SJSA1 (cell line): Measurements from ENCODE around the gene DPY19L3. TPM values are rescaled to one million over a fixed set of nuclear protein-coding genes. Genes with fewer than 3 reads are reported as not detected.
"Not testable (repeated sequence)": the region's sequence is repeated elsewhere in the genome, so short reads cannot be mapped to it uniquely, and the experiment has no call there.

Experiments
- DNase-seq, 2 experiments: peaks; one replicate each; pipeline ENCODE4 v3.0.0-alpha.2; 2015 to 2020; ENCODE audit warnings: low spot score in 2 of 2, low read depth in 1 of 2
- H3K27ac ChIP-seq: fragments of 250-450 bp; sonication (Bioruptor Pico); 2 replicates; pipeline ENCODE4 v1.5.1; 2020; ENCODE audit warnings: mild to moderate bottlenecking, moderate library complexity
- H3K27me3 ChIP-seq: fragments of 250-450 bp; sonication (Bioruptor Pico); replicated peaks from 2 replicates; pipeline ENCODE4 v1.5.1; 2020; ENCODE audit warnings: mild to moderate bottlenecking, moderate library complexity
- H3K36me3 ChIP-seq: fragments of 250-450 bp; sonication (Bioruptor Pico); 2 replicates; pipeline ENCODE4 v1.5.1; 2020; ENCODE audit warnings: mild to moderate bottlenecking
- H3K4me1 ChIP-seq: fragments of 250-450 bp; sonication (Bioruptor Pico); replicated peaks from 2 replicates; pipeline ENCODE4 v1.6.1; 2021; ENCODE audit warnings: mild to moderate bottlenecking
- H3K4me3 ChIP-seq: fragments of 250-450 bp; sonication (Bioruptor Pico); 2 replicates; pipeline ENCODE4 v1.5.1; 2020; ENCODE audit warnings: mild to moderate bottlenecking
- H3K9me3 ChIP-seq: fragments of 250-450 bp; sonication (Bioruptor Pico); replicated peaks from 2 replicates; pipeline ENCODE4 v1.5.1; 2020; ENCODE audit warnings: mild to moderate bottlenecking
- total RNA-seq: library from RNA; depleted of rRNA; stranded (reverse); fragments of >200 nt; shearing (Covaris generic); gene quantifications from 2 replicates; pipeline ENCODE4 v1.2.3, GENCODE V29; 2014

The DPY19L3 gene
- total RNA-seq, 1 experiment from 2014 or later, result 15.3 TPM

- no peak for DNase-seq
- Histone ChIP-seq H3K4me1 (no peaks in the 10 kb centered on the region), H3K27me3 (no peaks in the 10 kb centered on the region)
Observed at GRCh38 chr19:32436692-32437091, 31.1 kb downstream of the DPY19L3 start.

GRCh38 chr19:32437096-32437495, 31.5 kb downstream of the DPY19L3 start:
- H3K27me3 ChIP-seq, result no peaks in the 10 kb centered on the region
- DNase-seq, result no peak
- H3K4me3 ChIP-seq, result no peak overlapping the region
- H3K27ac ChIP-seq, result no peak overlapping the region
- peaks cover 39% of the 10 kb centered on the region for H3K36me3 ChIP-seq
- H3K4me1 ChIP-seq, result no peaks in the 10 kb centered on the region
- H3K9me3 ChIP-seq, result no peaks in the 10 kb centered on the region

More at GRCh38 chr19:32436692-32437091, 31.1 kb downstream of the DPY19L3 start:
- Histone ChIP-seq H3K27ac (no peak overlapping the region), H3K9me3 (no peaks in the 10 kb centered on the region), H3K4me3 (no peak overlapping the region), H3K36me3 (peaks cover 39% of the 10 kb centered on the region)

GRCh38 chr19:32438751-32439150, 33.2 kb downstream of the DPY19L3 start:
- Histone ChIP-seq H3K4me1 (no peaks in the 10 kb centered on the region), H3K27ac (no peak overlapping the region), H3K36me3 (peaks cover 44% of the 10 kb centered on the region), H3K9me3 (no peaks in the 10 kb centered on the region), H3K4me3 (no peak overlapping the region), H3K27me3 (no peaks in the 10 kb centered on the region)
- no peak for DNase-seq

GRCh38 chr19:32442650-32443049, 37.1 kb downstream of the DPY19L3 start:
- Histone ChIP-seq H3K4me1 (no peaks in the 10 kb centered on the region), H3K4me3 (no peak overlapping the region), H3K36me3 (peaks cover 20% of the 10 kb centered on the region), H3K27me3 (no peaks in the 10 kb centered on the region), H3K9me3 (no peaks in the 10 kb centered on the region), H3K27ac (no peak overlapping the region)
- DNase-seq, result no peak

- DNase-seq, H3K27ac ChIP-seq, H3K9me3 ChIP-seq, H3K4me3 ChIP-seq, H3K27me3 ChIP-seq, H3K4me1 ChIP-seq, H3K36me3 ChIP-seq: not testable (repeated sequence)
Observed at GRCh38 chr19:32447534-32447933, 42.0 kb downstream of the DPY19L3 start.

GRCh38 chr19:32448026-32448425, 42.5 kb downstream of the DPY19L3 start:
- no peaks in the 10 kb centered on the region for H3K27me3 ChIP-seq
- H3K4me1 ChIP-seq, result no peaks in the 10 kb centered on the region; the same call in 1 of the 2 replicates
- H3K27ac ChIP-seq, result no peak overlapping the region
- DNase-seq, result no peak
- no peaks in the 10 kb centered on the region for H3K9me3 ChIP-seq
- peaks cover under 1% of the 10 kb centered on the region; the same call in 1 of the 2 replicates for H3K36me3 ChIP-seq
- no peak overlapping the region for H3K4me3 ChIP-seq

GRCh38 chr19:32450217-32450616, 44.6 kb downstream of the DPY19L3 start:
- no peak overlapping the region for H3K27ac ChIP-seq
- H3K27me3 ChIP-seq, result no peaks in the 10 kb centered on the region
- H3K9me3 ChIP-seq, result no peaks in the 10 kb centered on the region
- H3K4me3 ChIP-seq, result no peak overlapping the region
- peaks cover 4% of the 10 kb centered on the region; the same call in 1 of the 2 replicates for H3K4me1 ChIP-seq
- DNase-seq, result no peak
- peaks cover 10% of the 10 kb centered on the region for H3K36me3 ChIP-seq

GRCh38 chr19:32453736-32454135, 48.2 kb downstream of the DPY19L3 start:
- no peak for DNase-seq
- H3K27me3 ChIP-seq, result no peaks in the 10 kb centered on the region

GRCh38 chr19:32456406-32456805, 50.8 kb downstream of the DPY19L3 start:
- Histone ChIP-seq H3K9me3 (no peaks in the 10 kb centered on the region), H3K27ac (no peak overlapping the region), H3K4me1 (peaks cover 4% of the 10 kb centered on the region; the same call in 1 of the 2 replicates), H3K27me3 (no peaks in the 10 kb centered on the region), H3K4me3 (no peak overlapping the region), H3K36me3 (peaks cover 33% of the 10 kb centered on the region)
- DNase-seq, result no peak

More at GRCh38 chr19:32453736-32454135, 48.2 kb downstream of the DPY19L3 start:
- H3K9me3 ChIP-seq, result no peaks in the 10 kb centered on the region
- peaks cover 24% of the 10 kb centered on the region for H3K36me3 ChIP-seq
- no peak overlapping the region for H3K4me3 ChIP-seq
- peak overlapping the region; percentile 82 for H3K27ac ChIP-seq
- peaks cover 4% of the 10 kb centered on the region; the same call in 1 of the 2 replicates for H3K4me1 ChIP-seq

- H3K27me3 ChIP-seq, result no peaks in the 10 kb centered on the region
- no peak for DNase-seq
- peaks cover 33% of the 10 kb centered on the region for H3K36me3 ChIP-seq
- H3K9me3 ChIP-seq, result no peaks in the 10 kb centered on the region
- H3K4me3 ChIP-seq, result no peak overlapping the region
- no peak overlapping the region for H3K27ac ChIP-seq
- H3K4me1 ChIP-seq, result peaks cover 4% of the 10 kb centered on the region; the same call in 1 of the 2 replicates
Observed at GRCh38 chr19:32457571-32458158, 52.1 kb downstream of the DPY19L3 start.

- H3K27ac ChIP-seq, result no peak overlapping the region
- no peak for DNase-seq
Observed at GRCh38 chr19:32458500-32459123, 53.0 kb downstream of the DPY19L3 start.

GRCh38 chr19:32459204-32459865, 53.8 kb downstream of the DPY19L3 start:
- Histone ChIP-seq H3K9me3 (no peaks in the 10 kb centered on the region), H3K27me3 (no peaks in the 10 kb centered on the region), H3K4me3 (no peak overlapping the region), H3K36me3 (peaks cover 24% of the 10 kb centered on the region), H3K27ac (no peak overlapping the region), H3K4me1 (no peaks in the 10 kb centered on the region)
- no peak for DNase-seq

More at GRCh38 chr19:32458500-32459123, 53.0 kb downstream of the DPY19L3 start:
- Histone ChIP-seq H3K36me3 (peaks cover 27% of the 10 kb centered on the region), H3K9me3 (no peaks in the 10 kb centered on the region), H3K4me3 (no peak overlapping the region), H3K27me3 (no peaks in the 10 kb centered on the region), H3K4me1 (no peaks in the 10 kb centered on the region)

GRCh38 chr19:32460476-32460875, 54.9 kb downstream of the DPY19L3 start:
- Histone ChIP-seq H3K27ac (no peak overlapping the region), H3K4me1 (no peaks in the 10 kb centered on the region), H3K27me3 (no peaks in the 10 kb centered on the region), H3K9me3 (no peaks in the 10 kb centered on the region), H3K4me3 (no peak overlapping the region), H3K36me3 (peaks cover 23% of the 10 kb centered on the region)
- no peak for DNase-seq

GRCh38 chr19:32464279-32464678, 58.7 kb downstream of the DPY19L3 start:
- no peaks in the 10 kb centered on the region for H3K9me3 ChIP-seq
- H3K4me1 ChIP-seq, result no peaks in the 10 kb centered on the region
- H3K27ac ChIP-seq, result no peak overlapping the region
- H3K27me3 ChIP-seq, result no peaks in the 10 kb centered on the region
- DNase-seq, result no peak
- H3K4me3 ChIP-seq, result no peak overlapping the region
- H3K36me3 ChIP-seq, result peaks cover 7% of the 10 kb centered on the region
